ENCODE data around the gene ATG16L1. TPM values are rescaled to one million over a fixed set of nuclear protein-coding genes. Genes with fewer than 3 reads are reported as not detected.

The ATG16L1 gene
- 10 to 100 TPM in 2 of 3 donors, 1 to 10 TPM in 1; 9.3 to 16.4 (median 13.2) TPM for polyA plus RNA-seq

GRCh38 chr2:233251306-233252116 is at the start of gene ATG16L1:
ATG16L1 (plus strand) TSS chr2:233251673; CDS start chr2:233251828, 155 bp downstream.
- Mint-ChIP-seq H3K36me3 (peaks cover 0 to 9% (median 8%) of the 10 kb centered on the region in 3 donors), H3K4me1 (peaks cover 58 to 61% of the 10 kb centered on the region in 2 donors), H3K4me3 (peak within 1 kb of the TSS; percentile 91 to 98 (median 93)), H3K9me3 (no peaks in the 10 kb centered on the region), H3K27me3 (ENCODE audit: low read depth in 3 of 3) (peaks cover 0 to 5% (median 0%) of the 10 kb centered on the region in 3 donors), H3K27ac (peak within 1 kb of the TSS; percentile 85 to 98 (median 97))
- DNase-seq, result peak; percentile 92 to 94 (median 94)

GRCh38 chr2:233202531-233202944 is 48.9 kb upstream of the ATG16L1 start:
- H3K27ac Mint-ChIP-seq, result peak overlapping the region in 5 of 6 donors; percentile 64 to 85 (median 73)
- H3K36me3 Mint-ChIP-seq, result peaks cover 22 to 60% (median 23%) of the 10 kb centered on the region in 3 donors
- peaks cover 8 to 18% of the 10 kb centered on the region in 2 donors for H3K4me1 Mint-ChIP-seq
- no peak for DNase-seq
- H3K9me3 Mint-ChIP-seq, result no peaks in the 10 kb centered on the region
- H3K27me3 Mint-ChIP-seq (ENCODE audit: low read depth in 3 of 3), result peaks cover 4 to 47% (median 33%) of the 10 kb centered on the region in 3 donors
- no peak overlapping the region for H3K4me3 Mint-ChIP-seq

GRCh38 chr2:233203060-233203459 is 48.4 kb upstream of the ATG16L1 start:
- Mint-ChIP-seq H3K27ac (peak overlapping the region; percentile 59 to 85 (median 70)), H3K4me1 (peaks cover 13 to 21% of the 10 kb centered on the region in 2 donors), H3K36me3 (peaks cover 20 to 57% (median 21%) of the 10 kb centered on the region in 3 donors), H3K4me3 (peak overlapping the region in 1 of 5 donors; percentile 6), H3K9me3 (no peaks in the 10 kb centered on the region), H3K27me3 (ENCODE audit: low read depth in 3 of 3) (peaks cover 3 to 46% (median 29%) of the 10 kb centered on the region in 3 donors)
- no peak for DNase-seq

DNA sequence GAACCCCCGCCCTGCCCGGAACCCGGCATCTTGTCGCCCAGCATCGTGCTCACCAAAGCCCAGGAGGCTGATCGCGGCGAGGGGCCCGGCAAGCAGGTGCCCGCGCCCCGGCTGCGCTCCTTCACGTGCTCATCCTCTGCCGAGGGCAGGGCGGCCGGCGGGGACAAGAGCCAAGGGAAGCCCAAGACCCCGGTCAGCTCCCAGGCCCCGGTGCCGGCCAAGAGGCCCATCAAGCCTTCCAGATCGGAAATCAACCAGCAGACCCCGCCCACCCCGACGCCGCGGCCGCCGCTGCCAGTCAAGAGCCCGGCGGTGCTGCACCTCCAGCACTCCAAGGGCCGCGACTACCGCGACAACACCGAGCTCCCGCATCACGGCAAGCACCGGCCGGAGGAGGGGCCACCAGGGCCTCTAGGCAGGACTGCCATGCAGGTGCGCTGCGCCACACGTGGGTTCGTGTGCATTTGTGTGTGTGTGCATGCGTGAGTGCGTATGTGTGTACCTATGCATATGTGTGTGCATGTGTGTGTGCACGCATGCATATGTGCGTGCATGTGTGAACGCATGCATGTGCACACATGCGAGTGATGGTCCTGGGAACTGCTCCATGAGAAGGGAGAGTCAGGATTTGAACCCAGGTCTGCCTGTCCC is 47.1 kb upstream of the ATG16L1 start:
- Mint-ChIP-seq H3K27me3 (ENCODE audit: low read depth in 3 of 3) (peaks cover 2 to 49% (median 33%) of the 10 kb centered on the region in 3 donors), H3K4me3 (no peak overlapping the region), H3K9me3 (no peaks in the 10 kb centered on the region), H3K27ac (peak overlapping the region in 3 of 6 donors; percentile 42 to 75 (median 67)), H3K4me1 (peaks cover 27 to 34% of the 10 kb centered on the region in 2 donors), H3K36me3 (peaks cover 20 to 53% (median 21%) of the 10 kb centered on the region in 3 donors)
- DNase-seq, result no peak

DNA sequence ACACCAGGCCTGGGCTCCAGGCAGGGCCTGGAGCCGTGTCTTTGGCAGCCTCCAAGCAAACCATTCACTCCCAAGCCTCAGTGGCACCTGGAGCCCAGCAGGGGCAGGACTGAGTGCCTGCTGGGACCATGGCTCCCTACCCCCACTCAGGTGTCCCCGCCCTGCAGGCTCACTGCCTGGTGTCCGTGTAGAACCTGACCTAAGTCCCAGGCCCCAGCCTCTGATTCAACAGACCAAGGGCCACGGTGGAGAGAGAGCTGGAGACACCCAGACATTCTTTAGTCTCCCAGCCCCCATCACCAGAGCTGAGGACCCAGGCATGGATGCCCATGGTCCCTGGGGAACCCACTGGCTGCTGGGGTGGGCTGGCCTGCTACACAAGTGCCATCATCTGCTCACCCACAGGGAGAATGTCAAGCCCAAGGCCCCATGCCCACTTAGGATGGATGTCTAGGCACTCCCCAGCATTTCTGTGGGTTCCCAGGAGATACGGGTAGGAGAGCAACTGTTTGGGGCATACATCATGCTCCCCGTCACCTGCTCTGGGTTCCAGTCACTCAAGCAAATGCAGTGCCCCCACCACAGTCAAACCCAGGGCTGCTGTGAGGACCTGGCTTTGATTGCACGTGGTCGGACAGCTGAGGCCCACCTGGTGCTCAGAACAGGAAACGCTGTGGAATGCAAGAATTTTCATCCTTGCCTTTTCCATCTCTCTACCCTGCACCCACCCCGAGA is 42.9 kb upstream of the ATG16L1 start:
- peaks cover 11 to 30% (median 14%) of the 10 kb centered on the region in 3 donors for H3K36me3 Mint-ChIP-seq
- peak overlapping the region in 1 of 5 donors; percentile 58 for H3K4me3 Mint-ChIP-seq
- no peak for DNase-seq
- H3K27me3 Mint-ChIP-seq (ENCODE audit: low read depth in 3 of 3), result peaks cover 19 to 43% (median 36%) of the 10 kb centered on the region in 3 donors
- H3K4me1 Mint-ChIP-seq, result peaks cover 40 to 44% of the 10 kb centered on the region in 2 donors
- H3K27ac Mint-ChIP-seq, result peak overlapping the region; percentile 77 to 91 (median 81)
- no peaks in the 10 kb centered on the region for H3K9me3 Mint-ChIP-seq

DNA sequence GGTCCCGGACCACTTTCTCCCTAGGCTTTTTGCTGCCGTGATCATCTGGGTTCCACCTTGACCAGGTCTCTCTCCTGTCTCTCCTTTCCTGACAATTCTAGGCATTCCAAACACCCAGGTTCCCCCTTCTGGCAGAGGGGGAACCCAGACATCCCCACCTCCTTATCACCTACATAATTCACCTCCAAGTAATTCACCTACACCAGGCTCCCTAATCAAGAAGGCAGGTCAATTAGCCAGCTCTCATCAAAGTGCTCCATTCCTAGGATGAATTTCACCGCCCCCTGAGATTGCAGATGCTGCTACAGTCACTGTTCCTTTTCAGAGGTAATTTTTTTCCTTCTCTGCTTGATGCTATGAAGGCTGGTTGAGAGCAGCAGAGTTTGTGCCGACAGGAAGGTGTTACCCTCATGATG is 42.3 kb upstream of the ATG16L1 start:
- peak in 1 of 3 donors; percentile 21 for DNase-seq
- Mint-ChIP-seq H3K27me3 (ENCODE audit: low read depth in 3 of 3) (peaks cover 20 to 39% (median 33%) of the 10 kb centered on the region in 3 donors), H3K27ac (peak overlapping the region; percentile 77 to 91 (median 81)), H3K9me3 (no peaks in the 10 kb centered on the region), H3K36me3 (peaks cover 7 to 26% (median 13%) of the 10 kb centered on the region in 3 donors), H3K4me1 (peaks cover 40% of the 10 kb centered on the region in 2 donors), H3K4me3 (peak overlapping the region; percentile 7 to 58 (median 53))

- Mint-ChIP-seq H3K27me3 (ENCODE audit: low read depth in 3 of 3) (peaks cover 20 to 37% (median 32%) of the 10 kb centered on the region in 3 donors), H3K27ac (peak overlapping the region; percentile 78 to 91 (median 81)), H3K4me3 (peak overlapping the region in 4 of 5 donors; percentile 16 to 58 (median 39)), H3K4me1 (peaks cover 40% of the 10 kb centered on the region in 2 donors), H3K36me3 (peaks cover 5 to 25% (median 14%) of the 10 kb centered on the region in 3 donors), H3K9me3 (no peaks in the 10 kb centered on the region)
- DNase-seq, result no peak
Measured at GRCh38 chr2:233209533-233210171, 41.8 kb upstream of the ATG16L1 start.

DNA sequence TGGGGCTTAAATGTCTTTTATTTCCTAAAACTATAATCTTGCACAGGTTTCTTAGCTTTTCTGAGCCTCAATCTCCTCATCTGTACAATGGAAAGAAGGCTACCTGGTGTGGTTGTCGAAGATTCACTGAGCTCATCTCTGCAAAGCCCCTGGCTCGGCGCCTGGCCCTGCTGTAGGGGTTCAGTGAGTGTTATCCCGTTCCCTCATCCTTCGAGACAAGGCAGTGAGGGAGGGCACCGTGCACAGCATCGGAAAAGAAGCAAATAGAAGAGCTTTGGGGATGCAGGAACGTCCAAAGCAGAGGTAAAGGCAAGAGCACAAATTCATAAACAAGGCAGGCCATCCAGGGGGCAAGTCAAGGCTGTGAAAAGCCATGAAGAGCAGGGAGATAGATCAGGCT is 41.2 kb upstream of the ATG16L1 start:
- Mint-ChIP-seq H3K9me3 (no peaks in the 10 kb centered on the region), H3K4me3 (peak overlapping the region in 1 of 5 donors; percentile 26), H3K27ac (peak overlapping the region; percentile 8 to 70 (median 34))

GRCh38 chr2:233210843-233211547 is 40.5 kb upstream of the ATG16L1 start:
- peak overlapping the region; percentile 8 to 70 (median 30) for H3K27ac Mint-ChIP-seq

More for the DNA sequence above, 41.2 kb upstream of the ATG16L1 start:
- Mint-ChIP-seq H3K36me3 (peaks cover 3 to 22% (median 12%) of the 10 kb centered on the region in 3 donors), H3K4me1 (peaks cover 38 to 40% of the 10 kb centered on the region in 2 donors), H3K27me3 (ENCODE audit: low read depth in 3 of 3) (peaks cover 20 to 35% (median 32%) of the 10 kb centered on the region in 3 donors)
- no peak for DNase-seq

DNA sequence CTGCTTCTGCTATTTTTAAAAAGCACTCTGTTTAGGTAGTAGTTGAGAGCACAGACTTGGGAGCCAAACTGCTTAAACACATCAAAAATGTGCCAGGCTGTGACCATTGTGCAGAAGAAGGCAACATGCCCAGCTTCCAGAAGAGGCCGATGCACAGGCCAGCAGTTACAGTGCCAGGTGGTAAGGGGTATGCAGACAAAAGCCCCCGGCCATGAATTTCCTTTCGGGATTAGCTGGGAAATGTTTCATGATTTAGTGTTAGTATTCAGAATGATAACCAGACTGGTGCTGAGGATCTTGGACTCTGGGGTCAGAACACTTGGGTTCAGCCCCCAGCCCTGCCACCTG is 40.0 kb upstream of the ATG16L1 start:
- Mint-ChIP-seq H3K36me3 (peaks cover 3 to 22% (median 12%) of the 10 kb centered on the region in 3 donors), H3K4me1 (peaks cover 37 to 39% of the 10 kb centered on the region in 2 donors), H3K27ac (no peak overlapping the region), H3K27me3 (ENCODE audit: low read depth in 3 of 3) (peaks cover 18 to 32% (median 30%) of the 10 kb centered on the region in 3 donors), H3K4me3 (no peak overlapping the region), H3K9me3 (no peaks in the 10 kb centered on the region)
- no peak for DNase-seq

More at GRCh38 chr2:233210843-233211547, 40.5 kb upstream of the ATG16L1 start:
- Mint-ChIP-seq H3K36me3 (peaks cover 3 to 22% (median 12%) of the 10 kb centered on the region in 3 donors), H3K9me3 (no peaks in the 10 kb centered on the region), H3K4me1 (peaks cover 38 to 40% of the 10 kb centered on the region in 2 donors), H3K27me3 (ENCODE audit: low read depth in 3 of 3) (peaks cover 18 to 32% (median 30%) of the 10 kb centered on the region in 3 donors), H3K4me3 (no peak overlapping the region)
- no peak for DNase-seq

GRCh38 chr2:233213011-233213410 is 38.5 kb upstream of the ATG16L1 start:
- Mint-ChIP-seq H3K27ac (peak overlapping the region in 2 of 6 donors; percentile 11 to 21), H3K4me1 (peaks cover 26 to 27% of the 10 kb centered on the region in 2 donors), H3K4me3 (no peak overlapping the region), H3K27me3 (ENCODE audit: low read depth in 3 of 3) (peaks cover 18 to 29% (median 24%) of the 10 kb centered on the region in 3 donors), H3K36me3 (peaks cover 0 to 15% (median 12%) of the 10 kb centered on the region in 3 donors), H3K9me3 (no peaks in the 10 kb centered on the region)
- DNase-seq, result no peak

GRCh38 chr2:233213975-233214374 is 37.5 kb upstream of the ATG16L1 start:
- peaks cover 0 to 17% (median 15%) of the 10 kb centered on the region in 3 donors for H3K36me3 Mint-ChIP-seq
- peaks cover 18 to 26% (median 23%) of the 10 kb centered on the region in 3 donors for H3K27me3 Mint-ChIP-seq (ENCODE audit: low read depth in 3 of 3)
- H3K4me1 Mint-ChIP-seq, result peaks cover 16 to 17% of the 10 kb centered on the region in 2 donors
- H3K9me3 Mint-ChIP-seq, result no peaks in the 10 kb centered on the region
- no peak overlapping the region for H3K4me3 Mint-ChIP-seq
- no peak for DNase-seq
- H3K27ac Mint-ChIP-seq, result peak overlapping the region in 2 of 6 donors; percentile 35 to 69

All from immature natural killer cell (primary cell).